Hepatocyte (in vitro differentiated cells): ENCODE measurements around the gene ZSCAN25.

Source experiments
- CTCF ChIP-seq: fragments of 200-600 bp; sonication (generic); IDR thresholded peaks from 2 replicates; pipeline ENCODE4 v1.5.1; 2016; ENCODE audit warnings: antibody characterized with exemption, mild to moderate bottlenecking; ENCODE audit not compliant: poor library complexity
- EZH2phosphoT487 ChIP-seq: fragments of 200-600 bp; sonication (generic); IDR thresholded peaks from one replicate; pipeline ENCODE4 v1.6.1; 2018; ENCODE audit warnings: antibody characterized with exemption, mild to moderate bottlenecking, low read depth, moderate library complexity; ENCODE audit not compliant: unreplicated experiment, severe bottlenecking

DNA sequence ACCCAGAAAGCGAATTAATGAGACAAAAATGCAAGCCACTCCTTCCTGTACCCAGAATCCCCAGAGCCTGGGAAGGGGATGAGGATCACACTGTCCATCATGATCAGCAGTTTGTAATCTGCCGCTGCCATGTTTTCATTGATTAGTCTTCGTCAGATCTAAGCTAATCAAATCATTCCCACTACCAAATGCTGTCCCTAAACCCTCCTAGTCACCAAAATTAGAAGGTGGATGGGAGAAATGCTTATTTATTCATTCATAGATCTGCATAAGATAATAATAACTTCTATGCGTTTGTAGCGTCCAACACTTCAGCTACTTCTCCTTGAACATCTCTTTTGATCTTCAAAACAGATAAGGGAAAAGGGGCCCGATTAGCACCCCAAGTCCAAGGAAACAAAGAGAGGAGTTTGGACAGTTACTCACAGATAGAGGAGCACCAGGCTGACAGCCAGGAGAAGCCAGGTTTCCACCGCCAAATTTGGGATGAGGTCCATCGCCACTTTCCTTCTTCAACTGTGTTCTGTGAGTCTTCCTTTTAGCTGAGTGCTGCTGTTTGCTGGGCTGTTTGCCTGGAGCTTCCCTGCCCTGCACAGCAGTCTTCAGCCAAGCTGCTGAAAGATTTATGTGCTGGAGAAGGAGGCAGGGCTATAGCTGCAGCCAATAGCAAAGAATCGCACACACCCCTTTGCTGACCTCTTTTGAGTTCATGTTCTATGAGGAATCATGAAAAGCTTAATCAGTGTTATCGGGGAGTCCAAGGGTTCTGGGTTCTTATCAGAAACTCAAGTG lies 62.9 kb downstream of the ZSCAN25 start, which contains the start of gene CYP3A5:
- TF ChIP-seq CTCF (no peak), EZH2phosphoT487 (no peak)
